ENCODE data around the gene ANO4. TPM values are rescaled to one million over a fixed set of nuclear protein-coding genes. Genes with fewer than 3 reads are reported as not detected.

The ANO4 gene
- total RNA-seq, 1 donor from 2014 or later, result not detected

- Histone ChIP-seq H3K36me3 (no peaks in the 10 kb centered on the region), H3K9me3 (replicated peaks) (no peaks in the 10 kb centered on the region), H3K4me1 (no peaks in the 10 kb centered on the region), H3K27me3 (ENCODE audit: low read depth) (peaks cover 20% of the 10 kb centered on the region), H3K4me3 (no peak overlapping the region), H3K27ac (replicated peaks) (no peak overlapping the region)
- TF ChIP-seq CTCF (IDR thresholded peaks at IDR 0.05; ENCODE audit: borderline replicate concordance), result no peak
- no peak for DNase-seq
- intact Hi-C loops (cut with micrococcal nuclease), result no loop called here
These were observed 4.6 kb upstream of the ANO4 start for GRCh38 chr12:100789975-100790374.

GRCh38 chr12:100790552-100790951 is 4.0 kb upstream of the ANO4 start:
- no peaks in the 10 kb centered on the region for H3K4me1 ChIP-seq
- no peaks in the 10 kb centered on the region for H3K36me3 ChIP-seq
- no peak for DNase-seq
- TF ChIP-seq CTCF (IDR thresholded peaks at IDR 0.05; ENCODE audit: borderline replicate concordance), result no peak
- H3K4me3 ChIP-seq, result no peak overlapping the region
- peaks cover 26% of the 10 kb centered on the region for H3K27me3 ChIP-seq (ENCODE audit: low read depth)
- no peak overlapping the region for H3K27ac ChIP-seq (replicated peaks)
- intact Hi-C loops (cut with micrococcal nuclease), result no loop called here
- H3K9me3 ChIP-seq (replicated peaks), result no peaks in the 10 kb centered on the region

GRCh38 chr12:100793182-100793581 is 1.4 kb upstream of the ANO4 start:
- Histone ChIP-seq H3K36me3 (no peaks in the 10 kb centered on the region), H3K27ac (replicated peaks) (no peak overlapping the region), H3K27me3 (ENCODE audit: low read depth) (peaks cover 39% of the 10 kb centered on the region), H3K9me3 (replicated peaks) (no peaks in the 10 kb centered on the region), H3K4me1 (no peaks in the 10 kb centered on the region), H3K4me3 (no peak overlapping the region)
- no peak for TF ChIP-seq CTCF (IDR thresholded peaks at IDR 0.05; ENCODE audit: borderline replicate concordance)
- DNase-seq, result no peak
- intact Hi-C loops (cut with micrococcal nuclease), result no loop called here

- Histone ChIP-seq H3K4me3 (no peak overlapping the region), H3K27me3 (ENCODE audit: low read depth) (peaks cover 48% of the 10 kb centered on the region), H3K4me1 (no peaks in the 10 kb centered on the region), H3K36me3 (no peaks in the 10 kb centered on the region), H3K9me3 (replicated peaks) (no peaks in the 10 kb centered on the region), H3K27ac (replicated peaks) (no peak overlapping the region)
- no peak for TF ChIP-seq CTCF (IDR thresholded peaks at IDR 0.05; ENCODE audit: borderline replicate concordance)
- no peak for DNase-seq
- intact Hi-C loops (cut with micrococcal nuclease), result no loop called here
These were observed 711 bp downstream of the ANO4 start for GRCh38 chr12:100795174-100795799.

GRCh38 chr12:100795800-100796179 is 1.2 kb downstream of the ANO4 start:
- H3K36me3 ChIP-seq, result no peaks in the 10 kb centered on the region
- no peak for TF ChIP-seq CTCF (IDR thresholded peaks at IDR 0.05; ENCODE audit: borderline replicate concordance)
- intact Hi-C loops (cut with micrococcal nuclease), result no loop called here

More at GRCh38 chr12:100795800-100796179, 1.2 kb downstream of the ANO4 start:
- DNase-seq, result no peak
- H3K4me1 ChIP-seq, result no peaks in the 10 kb centered on the region
- peaks cover 48% of the 10 kb centered on the region for H3K27me3 ChIP-seq (ENCODE audit: low read depth)
- no peaks in the 10 kb centered on the region for H3K9me3 ChIP-seq (replicated peaks)
- no peak overlapping the region for H3K4me3 ChIP-seq
- no peak overlapping the region for H3K27ac ChIP-seq (replicated peaks)
